ENCODE results near the gene TAS1R1. TPM values are rescaled to one million over a fixed set of nuclear protein-coding genes. Genes with fewer than 3 reads are reported as not detected.

Gene TAS1R1
- total and polyA plus RNA-seq, 9 of the 15 experiments (the other 6 are each of a cell fraction or from before 2014, with no cell fraction given) = 0.06 TPM; not detected in 8

DNA sequence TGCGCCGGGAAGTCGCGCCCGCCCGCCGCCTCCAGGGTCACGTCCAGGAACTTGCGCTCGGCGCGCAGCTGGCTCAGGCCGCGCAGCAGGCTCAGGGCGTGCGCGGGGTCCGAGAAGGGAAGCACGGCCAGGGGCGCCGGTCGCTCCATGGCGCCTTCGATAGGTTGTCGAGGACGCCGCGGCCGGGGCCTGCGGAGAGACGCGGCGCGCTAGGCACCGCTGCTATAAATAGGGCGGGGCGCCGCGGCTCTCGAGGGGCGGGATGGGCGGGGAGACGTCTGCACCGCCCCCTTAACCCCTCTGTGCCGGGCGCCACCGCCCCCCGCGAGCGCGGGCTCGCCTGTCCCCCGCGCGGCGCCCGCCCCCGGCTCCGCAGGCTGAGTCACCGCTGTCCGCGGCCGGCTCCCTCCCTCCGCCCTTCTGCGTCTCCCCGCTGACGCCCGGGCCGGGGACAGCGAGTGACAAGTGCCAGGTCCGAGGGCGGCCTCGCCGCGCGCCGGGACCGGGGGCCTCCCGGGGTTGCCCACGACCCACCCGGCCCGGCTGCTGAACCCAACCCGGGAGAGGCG is 47.6 kb downstream of the TAS1R1 start, which contains the start of gene KLHL21 (continued):
- TF ChIP-seq, protein P1, sequence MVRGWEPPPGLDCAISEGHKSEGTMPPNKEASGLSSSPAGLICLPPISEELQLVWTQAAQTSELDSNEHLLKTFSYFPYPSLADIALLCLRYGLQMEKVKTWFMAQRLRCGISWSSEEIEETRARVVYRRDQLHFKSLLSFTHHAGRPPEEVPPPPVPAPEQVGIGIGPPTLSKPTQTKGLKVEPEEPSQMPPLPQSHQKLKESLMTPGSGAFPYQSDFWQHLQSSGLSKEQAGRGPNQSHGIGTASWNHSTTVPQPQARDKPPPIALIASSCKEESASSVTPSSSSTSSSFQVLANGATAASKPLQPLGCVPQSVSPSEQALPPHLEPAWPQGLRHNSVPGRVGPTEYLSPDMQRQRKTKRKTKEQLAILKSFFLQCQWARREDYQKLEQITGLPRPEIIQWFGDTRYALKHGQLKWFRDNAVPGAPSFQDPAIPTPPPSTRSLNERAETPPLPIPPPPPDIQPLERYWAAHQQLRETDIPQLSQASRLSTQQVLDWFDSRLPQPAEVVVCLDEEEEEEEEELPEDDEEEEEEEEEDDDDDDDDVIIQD (CRISPR knock-in tag; IDR thresholded peaks at IDR 0.05) = no peak; the same call in 1 of the 2 replicates
- TF ChIP-seq, protein P2, sequence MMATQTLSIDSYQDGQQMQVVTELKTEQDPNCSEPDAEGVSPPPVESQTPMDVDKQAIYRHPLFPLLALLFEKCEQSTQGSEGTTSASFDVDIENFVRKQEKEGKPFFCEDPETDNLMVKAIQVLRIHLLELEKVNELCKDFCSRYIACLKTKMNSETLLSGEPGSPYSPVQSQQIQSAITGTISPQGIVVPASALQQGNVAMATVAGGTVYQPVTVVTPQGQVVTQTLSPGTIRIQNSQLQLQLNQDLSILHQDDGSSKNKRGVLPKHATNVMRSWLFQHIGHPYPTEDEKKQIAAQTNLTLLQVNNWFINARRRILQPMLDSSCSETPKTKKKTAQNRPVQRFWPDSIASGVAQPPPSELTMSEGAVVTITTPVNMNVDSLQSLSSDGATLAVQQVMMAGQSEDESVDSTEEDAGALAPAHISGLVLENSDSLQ (IDR thresholded peaks at IDR 0.05) = peak; percentile 60; the same call in 1 of the 2 replicates
- peak; percentile 96 for TF ChIP-seq POLR2G (IDR thresholded peaks at IDR 0.05; ENCODE audit: low read depth, low read length)
- TF ChIP-seq, protein P3, sequence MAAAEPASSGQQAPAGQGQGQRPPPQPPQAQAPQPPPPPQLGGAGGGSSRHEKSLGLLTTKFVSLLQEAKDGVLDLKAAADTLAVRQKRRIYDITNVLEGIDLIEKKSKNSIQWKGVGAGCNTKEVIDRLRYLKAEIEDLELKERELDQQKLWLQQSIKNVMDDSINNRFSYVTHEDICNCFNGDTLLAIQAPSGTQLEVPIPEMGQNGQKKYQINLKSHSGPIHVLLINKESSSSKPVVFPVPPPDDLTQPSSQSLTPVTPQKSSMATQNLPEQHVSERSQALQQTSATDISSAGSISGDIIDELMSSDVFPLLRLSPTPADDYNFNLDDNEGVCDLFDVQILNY (CRISPR knock-in tag; IDR thresholded peaks at IDR 0.05) = no peak
- TF ChIP-seq, protein P4, sequence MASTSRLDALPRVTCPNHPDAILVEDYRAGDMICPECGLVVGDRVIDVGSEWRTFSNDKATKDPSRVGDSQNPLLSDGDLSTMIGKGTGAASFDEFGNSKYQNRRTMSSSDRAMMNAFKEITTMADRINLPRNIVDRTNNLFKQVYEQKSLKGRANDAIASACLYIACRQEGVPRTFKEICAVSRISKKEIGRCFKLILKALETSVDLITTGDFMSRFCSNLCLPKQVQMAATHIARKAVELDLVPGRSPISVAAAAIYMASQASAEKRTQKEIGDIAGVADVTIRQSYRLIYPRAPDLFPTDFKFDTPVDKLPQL (IDR thresholded peaks at IDR 0.05; ENCODE audit: extremely low read depth, insufficient read length) = no peak
- peak; percentile 93 for TF ChIP-seq KDM5B (IDR thresholded peaks at IDR 0.05; ENCODE audit: insufficient replicate concordance, low read depth, low read length)
- TF ChIP-seq, protein P5, sequence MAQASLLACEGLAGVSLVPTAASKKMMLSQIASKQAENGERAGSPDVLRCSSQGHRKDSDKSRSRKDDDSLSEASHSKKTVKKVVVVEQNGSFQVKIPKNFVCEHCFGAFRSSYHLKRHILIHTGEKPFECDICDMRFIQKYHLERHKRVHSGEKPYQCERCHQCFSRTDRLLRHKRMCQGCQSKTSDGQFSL (CRISPR knock-in tag; IDR thresholded peaks at IDR 0.05) = no peak
- TF ChIP-seq, protein P5 (tag; IDR thresholded peaks at IDR 0.05) = no peak
- TF ChIP-seq CTBP1 (IDR thresholded peaks at IDR 0.05; ENCODE audit: borderline replicate concordance) = peak; percentile 95
- peak; percentile 2; the same call in 1 of the 2 replicates for TF ChIP-seq EP400 (IDR thresholded peaks at IDR 0.05)
- TF ChIP-seq MECOM (CRISPR knock-in tag; IDR thresholded peaks at IDR 0.05) = no peak
- TF ChIP-seq NR2C2 (CRISPR knock-in tag; IDR thresholded peaks at IDR 0.05) = no peak
- peak; percentile 46; the same call in 1 of the 2 replicates for TF ChIP-seq NR2C2 (tag; IDR thresholded peaks at IDR 0.05)
- no peak for TF ChIP-seq SLC30A9 (CRISPR knock-in tag; IDR thresholded peaks at IDR 0.05)
- TF ChIP-seq, protein P6, sequence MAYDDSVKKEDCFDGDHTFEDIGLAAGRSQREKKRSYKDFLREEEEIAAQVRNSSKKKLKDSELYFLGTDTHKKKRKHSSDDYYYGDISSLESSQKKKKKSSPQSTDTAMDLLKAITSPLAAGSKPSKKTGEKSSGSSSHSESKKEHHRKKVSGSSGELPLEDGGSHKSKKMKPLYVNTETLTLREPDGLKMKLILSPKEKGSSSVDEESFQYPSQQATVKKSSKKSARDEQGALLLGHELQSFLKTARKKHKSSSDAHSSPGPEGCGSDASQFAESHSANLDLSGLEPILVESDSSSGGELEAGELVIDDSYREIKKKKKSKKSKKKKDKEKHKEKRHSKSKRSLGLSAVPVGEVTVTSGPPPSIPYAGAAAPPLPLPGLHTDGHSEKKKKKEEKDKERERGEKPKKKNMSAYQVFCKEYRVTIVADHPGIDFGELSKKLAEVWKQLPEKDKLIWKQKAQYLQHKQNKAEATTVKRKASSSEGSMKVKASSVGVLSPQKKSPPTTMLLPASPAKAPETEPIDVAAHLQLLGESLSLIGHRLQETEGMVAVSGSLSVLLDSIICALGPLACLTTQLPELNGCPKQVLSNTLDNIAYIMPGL (CRISPR knock-in tag; IDR thresholded peaks at IDR 0.05) = 0 out of 2 replicates have a peak, but pooled peaks have one; percentile 60
- peak in 1 of 2 experiments; percentile 59; a peak in 2 of 4 replicates for TF ChIP-seq KDM4B (IDR thresholded peaks at IDR 0.05; ENCODE audit: borderline replicate concordance in 2 of 2, low read depth in 1 of 2)
- TF ChIP-seq CBFA2T2 (conservative IDR thresholded peaks at IDR 0.05) = no peak
- peak; percentile 79; the same call in 1 of the 2 replicates for TF ChIP-seq SAFB (IDR thresholded peaks at IDR 0.05; ENCODE audit: borderline replicate concordance, low read depth, low read length)
- TF ChIP-seq POLR2H (tag; IDR thresholded peaks at IDR 0.05; ENCODE audit: low read depth) = peak; percentile 73; the same call in 1 of the 2 replicates
- TF ChIP-seq U2AF1 (optimal IDR thresholded peaks at IDR 0.05; ENCODE audit: low read depth, low read length) = peak; percentile 14
- peak; percentile 21 to 77; a peak in 1 of 4 replicates for TF ChIP-seq TEAD1 (CRISPR knock-in tag; IDR thresholded peaks at IDR 0.05)
